ENCODE measurements around the gene VAMP2.

The VAMP2 gene

GRCh38 chr17:8121681-8122421 lies 40.9 kb downstream of the VAMP2 start:
- DNase-seq, result peak; percentile 72

GRCh38 chr17:8121407-8121680 lies 41.4 kb downstream of the VAMP2 start:
- DNase-seq, result no peak

- peak; percentile 71 for DNase-seq
Measured at GRCh38 chr17:8120520-8121406, 42.0 kb downstream of the VAMP2 start.

GRCh38 chr17:8119581-8120519 lies 42.9 kb downstream of the VAMP2 start:
- peak; percentile 90 for DNase-seq

- peak; percentile 89 for DNase-seq
Measured at GRCh38 chr17:8118769-8119580, 43.8 kb downstream of the VAMP2 start.

GRCh38 chr17:8117980-8118768 lies 44.6 kb downstream of the VAMP2 start, which contains the start of gene ALOXE3:
ALOXE3 (minus strand) TSS chr17:8118514; CDS start chr17:8117990, 524 bp downstream.
- peak; percentile 45 for DNase-seq

- DNase-seq, result no peak
Measured at GRCh38 chr17:8117367-8117979, 45.3 kb downstream of the VAMP2 start.

GRCh38 chr17:8116776-8117175 lies 46.0 kb downstream of the VAMP2 start:
- no peak for DNase-seq

GRCh38 chr17:8110907-8111306 lies 51.8 kb downstream of the VAMP2 start:
- no peak for DNase-seq

- no peak for DNase-seq
Measured at GRCh38 chr17:8110456-8110804, 52.3 kb downstream of the VAMP2 start.

- peak; percentile 50 for DNase-seq
Measured at GRCh38 chr17:8109661-8110455, 52.9 kb downstream of the VAMP2 start.

Measured in right hindlimb (tissue), 1 donor.